GM12872 (cell line): ENCODE results near the gene LCN1.

Experiments
- TF ChIP-seq, protein P1 (sequence below): IDR thresholded peaks from 3 replicates; pipeline ENCODE4 v1.5.1; 2011; ENCODE audit warnings: low read depth, mild to moderate bottlenecking, low read length, moderate library complexity; ENCODE audit not compliant: insufficient read depth

LCN1 gene

GRCh38 chr9:135478829-135479468 lies 42.3 kb upstream of the LCN1 start:
- TF ChIP-seq, protein P1, sequence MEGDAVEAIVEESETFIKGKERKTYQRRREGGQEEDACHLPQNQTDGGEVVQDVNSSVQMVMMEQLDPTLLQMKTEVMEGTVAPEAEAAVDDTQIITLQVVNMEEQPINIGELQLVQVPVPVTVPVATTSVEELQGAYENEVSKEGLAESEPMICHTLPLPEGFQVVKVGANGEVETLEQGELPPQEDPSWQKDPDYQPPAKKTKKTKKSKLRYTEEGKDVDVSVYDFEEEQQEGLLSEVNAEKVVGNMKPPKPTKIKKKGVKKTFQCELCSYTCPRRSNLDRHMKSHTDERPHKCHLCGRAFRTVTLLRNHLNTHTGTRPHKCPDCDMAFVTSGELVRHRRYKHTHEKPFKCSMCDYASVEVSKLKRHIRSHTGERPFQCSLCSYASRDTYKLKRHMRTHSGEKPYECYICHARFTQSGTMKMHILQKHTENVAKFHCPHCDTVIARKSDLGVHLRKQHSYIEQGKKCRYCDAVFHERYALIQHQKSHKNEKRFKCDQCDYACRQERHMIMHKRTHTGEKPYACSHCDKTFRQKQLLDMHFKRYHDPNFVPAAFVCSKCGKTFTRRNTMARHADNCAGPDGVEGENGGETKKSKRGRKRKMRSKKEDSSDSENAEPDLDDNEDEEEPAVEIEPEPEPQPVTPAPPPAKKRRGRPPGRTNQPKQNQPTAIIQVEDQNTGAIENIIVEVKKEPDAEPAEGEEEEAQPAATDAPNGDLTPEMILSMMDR: peak; percentile 21; the same call in 1 of the 3 replicates

GRCh38 chr9:135479469-135480052 lies 41.7 kb upstream of the LCN1 start, which contains the start of gene PPP1R26:
Gene PPP1R26, plus strand, starts transcription at chr9:135479782. Its CDS starts 4,729 bp downstream, at chr9:135484511.
- TF ChIP-seq, protein P1: no peak

- TF ChIP-seq, protein P1: no peak
These were observed 40.9 kb upstream of the LCN1 start for GRCh38 chr9:135480071-135480939.

- TF ChIP-seq, protein P1: no peak
These were observed 40.3 kb upstream of the LCN1 start for GRCh38 chr9:135480940-135481310.

DNA sequence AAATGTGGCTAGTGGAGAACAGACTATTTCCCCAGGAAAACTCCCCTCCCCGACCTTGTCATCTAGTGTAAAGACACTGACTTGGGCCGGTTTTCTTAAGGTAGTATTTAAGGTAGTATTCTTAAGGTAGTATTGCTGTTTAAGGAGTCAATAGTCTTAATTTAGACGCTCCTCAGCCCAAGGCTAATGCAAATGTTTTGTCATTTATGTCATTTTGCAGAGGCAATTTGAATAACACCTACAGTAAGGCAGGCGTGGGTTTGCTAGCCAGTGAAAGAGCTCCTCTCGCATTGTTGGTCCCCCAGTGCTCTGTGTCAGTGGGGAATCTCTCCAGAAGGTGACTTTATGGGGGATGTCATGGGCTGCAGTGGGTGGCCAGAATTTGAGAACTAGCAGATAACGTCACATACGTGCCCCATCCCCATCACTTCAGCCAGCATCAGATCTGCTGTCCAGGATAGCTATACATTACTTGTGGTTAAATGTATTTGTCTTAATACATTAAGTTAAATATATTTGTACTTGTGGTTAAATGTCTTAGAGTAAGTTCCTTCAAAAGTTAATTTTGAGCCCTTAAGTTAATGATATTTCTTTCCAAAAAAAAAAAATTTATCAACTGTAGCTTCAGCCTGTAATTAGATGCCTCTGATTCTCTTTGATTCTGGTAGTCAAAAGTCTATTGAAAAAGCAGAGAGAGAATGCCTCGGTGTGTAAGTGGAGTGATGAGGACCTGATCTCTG lies 39.1 kb upstream of the LCN1 start:
- TF ChIP-seq, protein P1: no peak

DNA sequence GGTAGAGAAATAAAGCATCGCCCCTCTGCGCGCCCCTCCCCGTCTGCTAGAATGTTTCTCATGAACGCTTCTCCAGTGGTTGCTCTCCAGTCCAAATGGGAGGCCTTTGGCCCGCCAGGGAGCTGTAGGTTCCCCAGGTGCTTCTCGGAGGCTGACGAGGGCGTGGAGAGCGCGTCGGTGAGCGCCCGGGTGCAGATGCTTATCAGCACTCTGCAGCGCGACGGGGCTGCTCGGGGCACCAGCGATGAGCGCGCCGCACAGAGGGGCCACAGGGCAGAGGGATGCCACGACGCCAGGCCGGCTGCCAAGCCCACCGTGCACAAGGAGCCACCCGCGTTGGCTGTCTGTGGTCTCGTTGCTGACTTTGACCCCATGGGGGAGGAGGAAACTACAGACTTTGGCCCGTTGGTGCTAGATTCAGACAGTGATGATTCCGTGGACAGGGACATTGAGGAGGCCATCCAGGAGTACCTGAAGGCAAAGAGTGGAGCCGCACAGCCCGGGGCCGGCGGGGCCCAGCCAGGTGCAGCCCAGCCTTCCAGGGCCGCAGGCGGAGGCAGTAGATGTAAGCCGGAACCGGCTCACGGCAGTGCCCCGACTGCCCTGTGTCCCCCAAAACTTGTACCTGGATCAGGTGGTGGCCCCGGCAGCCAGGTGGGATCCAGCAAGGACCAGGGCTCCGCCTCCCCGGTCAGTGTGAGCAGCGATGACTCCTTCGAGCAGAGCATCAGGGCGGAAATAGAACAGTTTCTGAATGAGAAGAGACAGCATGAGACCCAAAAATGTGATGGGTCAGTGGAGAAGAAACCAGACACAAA lies 36.6 kb upstream of the LCN1 start:
- TF ChIP-seq, protein P1: no peak
